Inflammatory macrophage treated with lipopolysaccharide for 1 hour (primary cell): ENCODE measurements around the gene LHFPL3.
"Not testable (repeated sequence)": the region's sequence is repeated elsewhere in the genome, so short reads cannot be mapped to it uniquely, and the experiment has no call there.

Experiments
- DNase-seq, 2 donors: peaks; one replicate each; pipeline ENCODE4 v3.0.0-alpha.2; 2020 to 2022

LHFPL3 gene

GRCh38 chr7:104903044-104903443, 574.6 kb downstream of the LHFPL3 start:
- no peak for DNase-seq

GRCh38 chr7:104903846-104904245, 575.4 kb downstream of the LHFPL3 start:
- no peak for DNase-seq

- no peak for DNase-seq
Measured at GRCh38 chr7:104906032-104906431, 577.6 kb downstream of the LHFPL3 start.

- peak in 1 of 2 donors; percentile 48 for DNase-seq
Measured at GRCh38 chr7:104906556-104906955, 578.2 kb downstream of the LHFPL3 start.

- DNase-seq, result no peak
Measured at GRCh38 chr7:104908636-104909035, 580.2 kb downstream of the LHFPL3 start.

- DNase-seq, result no peak
Measured at GRCh38 chr7:104909096-104909495, 580.7 kb downstream of the LHFPL3 start.

- DNase-seq, result no peak
Measured at GRCh38 chr7:104914421-104914820, 586.0 kb downstream of the LHFPL3 start.

- DNase-seq, result no peak
Measured at GRCh38 chr7:104921596-104921995, 593.2 kb downstream of the LHFPL3 start.

GRCh38 chr7:104922182-104923009, 594.0 kb downstream of the LHFPL3 start:
- DNase-seq, result no peak

GRCh38 chr7:104923010-104923421, 594.6 kb downstream of the LHFPL3 start:
- peak; percentile 86 to 96 for DNase-seq

GRCh38 chr7:104926189-104926588, 597.8 kb downstream of the LHFPL3 start:
- not testable (repeated sequence) for DNase-seq

GRCh38 chr7:104926601-104927041, 598.2 kb downstream of the LHFPL3 start:
- no peak for DNase-seq

GRCh38 chr7:104927055-104927454, 598.7 kb downstream of the LHFPL3 start:
- no peak for DNase-seq

GRCh38 chr7:104928721-104929400, 600.5 kb downstream of the LHFPL3 start:
- DNase-seq, result peak in 1 of 2 donors; percentile 33

- no peak for DNase-seq
Measured at GRCh38 chr7:104929921-104930320, 601.5 kb downstream of the LHFPL3 start.

- DNase-seq, result no peak
Measured at GRCh38 chr7:104931181-104931781, 602.9 kb downstream of the LHFPL3 start.

GRCh38 chr7:104933022-104933421, 604.6 kb downstream of the LHFPL3 start:
- no peak for DNase-seq

GRCh38 chr7:104933521-104933988, 605.2 kb downstream of the LHFPL3 start:
- DNase-seq, result peak; percentile 45 to 55

GRCh38 chr7:104934665-104935064, 606.3 kb downstream of the LHFPL3 start:
- no peak for DNase-seq

- peak; percentile 37 to 49 for DNase-seq
Measured at GRCh38 chr7:104935276-104935675, 606.9 kb downstream of the LHFPL3 start.

GRCh38 chr7:104936546-104936945, 608.1 kb downstream of the LHFPL3 start:
- DNase-seq, result no peak

GRCh38 chr7:104937489-104937888, 609.1 kb downstream of the LHFPL3 start:
- DNase-seq, result not testable (repeated sequence)

GRCh38 chr7:104938741-104939390, 610.5 kb downstream of the LHFPL3 start:
- no peak for DNase-seq
